ENCODE results near the gene FES. TPM values are rescaled to one million over a fixed set of nuclear protein-coding genes. Genes with fewer than 3 reads are reported as not detected.

FES gene
- polyA plus RNA-seq, 3 donors: 140 to 260 (median 157) TPM

- H3K36me3 Mint-ChIP-seq: peaks cover 74 to 88% of the 10 kb centered on the region in 2 donors
Observed at GRCh38 chr15:90911302-90911623, 27.0 kb downstream of the FES start.

GRCh38 chr15:90911906-90912769 is 27.8 kb downstream of the FES start:
- H3K4me3 Mint-ChIP-seq: no peak overlapping the region
- peak overlapping the region in 2 of 7 donors; percentile 42 to 97 for H3K27ac Mint-ChIP-seq
- 96% methylated on average over 26 of the region's 30 CpGs for whole genome bisulfite sequencing (ENCODE audit: insufficient coverage)
- no peak overlapping the region for H3K9ac ChIP-seq (ENCODE audit: insufficient read depth, low read length, poor library complexity, severe bottlenecking)
- H3K36me3 ChIP-seq (replicated peaks in 1 of 2; ENCODE audit: control insufficient read depth in 1 of 2, insufficient read depth in 2 of 2, low read length in 2 of 2): peaks cover 59 to 69% of the 10 kb centered on the region in 2 donors
- intact Hi-C loops (cut with micrococcal nuclease): loop anchor here in 1 of 2 donors (10.0 kb wide), 1 partner anchor 943 kb away; the partner anchor contains the start of gene SLCO3A1
- H3K4me2 ChIP-seq (replicated peaks; ENCODE audit: extremely low read depth, low read length, poor library complexity, severe bottlenecking): no peak overlapping the region
- H3K9me3 Mint-ChIP-seq: peaks cover 0 to 2% (median 0%) of the 10 kb centered on the region in 7 donors
- H3K79me2 ChIP-seq (ENCODE audit: insufficient read depth, low read length): peaks cover 24% of the 10 kb centered on the region
- H2AFZ ChIP-seq (ENCODE audit: insufficient read depth, low read depth, low read length, poor library complexity, severe bottlenecking): no peak overlapping the region
- peaks cover 0 to 7% (median 1%) of the 10 kb centered on the region in 3 donors for H3K27me3 Mint-ChIP-seq (ENCODE audit: low read depth in 3 of 3)
- peak overlapping the region in 1 of 2 donors; percentile 83 for H3K27ac ChIP-seq (ENCODE audit: low read depth in 1 of 2, low read length in 2 of 2)
- no peaks in the 10 kb centered on the region for H3K27me3 ChIP-seq (ENCODE audit: control insufficient read depth in 2 of 2, insufficient read depth in 2 of 2, low read length in 2 of 2)
- H3K36me3 Mint-ChIP-seq: peaks cover 73 to 88% of the 10 kb centered on the region in 2 donors
- TF ChIP-seq, protein P1, sequence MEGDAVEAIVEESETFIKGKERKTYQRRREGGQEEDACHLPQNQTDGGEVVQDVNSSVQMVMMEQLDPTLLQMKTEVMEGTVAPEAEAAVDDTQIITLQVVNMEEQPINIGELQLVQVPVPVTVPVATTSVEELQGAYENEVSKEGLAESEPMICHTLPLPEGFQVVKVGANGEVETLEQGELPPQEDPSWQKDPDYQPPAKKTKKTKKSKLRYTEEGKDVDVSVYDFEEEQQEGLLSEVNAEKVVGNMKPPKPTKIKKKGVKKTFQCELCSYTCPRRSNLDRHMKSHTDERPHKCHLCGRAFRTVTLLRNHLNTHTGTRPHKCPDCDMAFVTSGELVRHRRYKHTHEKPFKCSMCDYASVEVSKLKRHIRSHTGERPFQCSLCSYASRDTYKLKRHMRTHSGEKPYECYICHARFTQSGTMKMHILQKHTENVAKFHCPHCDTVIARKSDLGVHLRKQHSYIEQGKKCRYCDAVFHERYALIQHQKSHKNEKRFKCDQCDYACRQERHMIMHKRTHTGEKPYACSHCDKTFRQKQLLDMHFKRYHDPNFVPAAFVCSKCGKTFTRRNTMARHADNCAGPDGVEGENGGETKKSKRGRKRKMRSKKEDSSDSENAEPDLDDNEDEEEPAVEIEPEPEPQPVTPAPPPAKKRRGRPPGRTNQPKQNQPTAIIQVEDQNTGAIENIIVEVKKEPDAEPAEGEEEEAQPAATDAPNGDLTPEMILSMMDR (IDR thresholded peaks at IDR 0.05): no peak
- peaks cover 48% of the 10 kb centered on the region for H3K4me1 Mint-ChIP-seq
- DNase-seq: no peak
- H4K20me1 ChIP-seq (ENCODE audit: insufficient read depth, low read length): peaks cover 7% of the 10 kb centered on the region
- no peak overlapping the region for H3K4me3 ChIP-seq (replicated peaks in 1 of 3; ENCODE audit: low read depth in 2 of 3, low read length in 3 of 3)
- peaks cover 47 to 51% of the 10 kb centered on the region in 2 donors for H3K4me1 ChIP-seq (ENCODE audit: control insufficient read depth in 1 of 2, insufficient read depth in 2 of 2, low read length in 2 of 2)
- H3K9me3 ChIP-seq (replicated peaks in 1 of 2; ENCODE audit: control insufficient read depth in 1 of 2, insufficient read depth in 1 of 2, low read length in 2 of 2): no peaks in the 10 kb centered on the region

More at GRCh38 chr15:90911302-90911623, 27.0 kb downstream of the FES start:
- H3K27ac ChIP-seq (ENCODE audit: low read depth in 1 of 2, low read length in 2 of 2): no peak overlapping the region
- 96% methylated on average over 13 of the region's 19 CpGs for WGBS (ENCODE audit: insufficient coverage)
- no peak overlapping the region for H2AFZ ChIP-seq (ENCODE audit: insufficient read depth, low read depth, low read length, poor library complexity, severe bottlenecking)
- Mint-ChIP-seq H3K4me3 (no peak overlapping the region), H3K4me1 (peaks cover 40% of the 10 kb centered on the region), H3K9me3 (peaks cover 0 to 2% (median 0%) of the 10 kb centered on the region in 7 donors), H3K27me3 (ENCODE audit: low read depth in 3 of 3) (peaks cover 0 to 7% (median 1%) of the 10 kb centered on the region in 3 donors), H3K27ac (no peak overlapping the region)
- intact Hi-C loops (cut with micrococcal nuclease): loop anchor here in 1 of 2 donors (10.0 kb wide), 1 partner anchor 944 kb away; the partner anchor contains the start of gene SLCO3A1
- H3K27me3 ChIP-seq (ENCODE audit: control insufficient read depth in 2 of 2, insufficient read depth in 2 of 2, low read length in 2 of 2): no peaks in the 10 kb centered on the region
- TF ChIP-seq, protein P1 (IDR thresholded peaks at IDR 0.05): no peak
- H3K4me3 ChIP-seq (replicated peaks in 1 of 3; ENCODE audit: low read depth in 2 of 3, low read length in 3 of 3): no peak overlapping the region
- H3K79me2 ChIP-seq (ENCODE audit: insufficient read depth, low read length): peaks cover 15% of the 10 kb centered on the region
- H3K36me3 ChIP-seq (replicated peaks in 1 of 2; ENCODE audit: control insufficient read depth in 1 of 2, insufficient read depth in 2 of 2, low read length in 2 of 2): peaks cover 66 to 74% of the 10 kb centered on the region in 2 donors
- H3K9ac ChIP-seq (ENCODE audit: insufficient read depth, low read length, poor library complexity, severe bottlenecking): no peak overlapping the region
- no peak overlapping the region for H3K4me2 ChIP-seq (replicated peaks; ENCODE audit: extremely low read depth, low read length, poor library complexity, severe bottlenecking)
- H4K20me1 ChIP-seq (ENCODE audit: insufficient read depth, low read length): peaks cover 15% of the 10 kb centered on the region
- H3K4me1 ChIP-seq (ENCODE audit: control insufficient read depth in 1 of 2, insufficient read depth in 2 of 2, low read length in 2 of 2): peaks cover 38 to 43% of the 10 kb centered on the region in 2 donors
- H3K9me3 ChIP-seq (replicated peaks in 1 of 2; ENCODE audit: control insufficient read depth in 1 of 2, insufficient read depth in 1 of 2, low read length in 2 of 2): no peaks in the 10 kb centered on the region
- no peak for DNase-seq
